Hepatocyte (in vitro differentiated cells): ENCODE results near the gene SBF2. TPM values are rescaled to one million over a fixed set of nuclear protein-coding genes. Genes with fewer than 3 reads are reported as not detected.

Source experiments
- DNase-seq: peaks from one replicate; pipeline ENCODE4 v3.0.0-alpha.2; 2016; ENCODE audit warnings: low spot score
- H2AFZ ChIP-seq: fragments of 200-600 bp; sonication (generic); 2 replicates; pipeline ENCODE4 v1.6.0; 2016; ENCODE audit warnings: antibody characterized with exemption, mild to moderate bottlenecking
- H3K27ac ChIP-seq: fragments of 200-600 bp; sonication (generic); 2 replicates; pipeline ENCODE4 v1.5.1; 2016; ENCODE audit warnings: mild to moderate bottlenecking
- H3K27me3 ChIP-seq: fragments of 200-600 bp; sonication (generic); 2 replicates; pipeline ENCODE4 v1.6.1; 2016
- H3K36me3 ChIP-seq: fragments of 200-600 bp; sonication (generic); replicated peaks from 2 replicates; pipeline ENCODE4 v1.5.1; 2016; ENCODE audit warnings: low read depth; ENCODE audit not compliant: insufficient read depth
- H3K4me1 ChIP-seq: fragments of 200-600 bp; sonication (generic); 2 replicates; pipeline ENCODE4 v1.5.1; 2016; ENCODE audit warnings: mild to moderate bottlenecking, moderate library complexity; ENCODE audit not compliant: insufficient read depth
- H3K4me2 ChIP-seq: fragments of 200-600 bp; sonication (generic); 2 replicates; pipeline ENCODE4 v1.6.0; 2016
- H3K4me3 ChIP-seq: fragments of 200-600 bp; sonication (generic); 2 replicates; pipeline ENCODE4 v1.5.1; 2016; ENCODE audit warnings: mild to moderate bottlenecking
- H3K79me2 ChIP-seq: fragments of 200-600 bp; sonication (generic); 2 replicates; pipeline ENCODE4 v1.6.0; 2017; ENCODE audit warnings: mild to moderate bottlenecking
- H3K9me2 ChIP-seq: fragments of 200-600 bp; sonication (generic); replicated peaks from 2 replicates; pipeline ENCODE4 v1.6.0; 2017; ENCODE audit warnings: mild to moderate bottlenecking; ENCODE audit not compliant: insufficient read depth
- H3K9me3 ChIP-seq: fragments of 200-600 bp; sonication (generic); 2 replicates; pipeline ENCODE4 v1.5.1; 2016; ENCODE audit warnings: low read depth, mild to moderate bottlenecking
- H4K20me1 ChIP-seq: fragments of 200-600 bp; sonication (generic); 2 replicates; pipeline ENCODE4 v1.6.0; 2016; ENCODE audit warnings: mild to moderate bottlenecking; ENCODE audit not compliant: insufficient read depth, poor library complexity, severe bottlenecking
- CTCF ChIP-seq: fragments of 200-600 bp; sonication (generic); IDR thresholded peaks from 2 replicates; pipeline ENCODE4 v1.5.1; 2016; ENCODE audit warnings: antibody characterized with exemption, mild to moderate bottlenecking; ENCODE audit not compliant: poor library complexity
- EZH2 ChIP-seq: fragments of 200-600 bp; sonication (generic); IDR thresholded peaks from 2 replicates; pipeline ENCODE4 v1.6.1; 2016; ENCODE audit warnings: antibody characterized with exemption, mild to moderate bottlenecking, borderline replicate concordance
- EZH2phosphoT487 ChIP-seq: fragments of 200-600 bp; sonication (generic); IDR thresholded peaks from one replicate; pipeline ENCODE4 v1.6.1; 2018; ENCODE audit warnings: antibody characterized with exemption, mild to moderate bottlenecking, low read depth, moderate library complexity; ENCODE audit not compliant: unreplicated experiment, severe bottlenecking
- WGBS: methylation state at CpG from one replicate; pipeline ENCODE4 v1.1.6; 2016; ENCODE audit warnings: low lambda C conversion rate; ENCODE audit errors: missing lambda C conversion rate; 5-methylcytosine and 5-hydroxymethylcytosine counted together
- polyA plus RNA-seq: library from polyadenylated mRNA; unstranded; fragments of >200 nt; fragmentation: Nextera tagmentation; extraction: Ambion mirVana; gene quantifications from 2 replicates; pipeline ENCODE4 v1.2.1, GENCODE V29; 2016
- total RNA-seq: library from RNA; depleted of rRNA; stranded (reverse); fragments of >200 nt; gene quantifications from 2 replicates; pipeline ENCODE4 v1.2.3, GENCODE V29; 2014

The SBF2 gene
- total and polyA plus RNA-seq, 2 experiments from 2014 or later: 25.7 to 83.2 TPM

DNA sequence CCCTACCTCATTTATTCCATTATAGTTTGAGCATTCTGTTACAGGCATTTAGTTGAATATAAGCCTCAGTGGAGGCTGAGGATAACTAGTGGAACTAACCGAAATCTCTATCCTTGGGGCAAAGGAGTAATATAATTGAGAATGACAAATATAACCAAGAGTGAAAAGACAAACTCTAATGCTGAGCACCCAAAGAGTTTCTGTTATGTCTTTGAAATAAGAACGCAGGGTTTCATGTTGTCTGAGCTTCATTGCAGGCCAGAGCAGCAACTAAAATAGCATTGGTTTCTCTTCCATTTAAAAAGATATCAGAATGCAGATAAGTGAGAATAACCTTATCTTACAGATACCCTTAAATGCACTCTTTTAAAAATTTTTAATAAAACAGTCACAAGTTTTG lies 131.8 kb downstream of the SBF2 start:
- H4K20me1 ChIP-seq: no peaks in the 10 kb centered on the region
- no peaks in the 10 kb centered on the region for H3K9me2 ChIP-seq
- 96% methylated on average over 2 of the region's 2 CpGs for WGBS
- no peak overlapping the region for H3K27ac ChIP-seq
- no peak overlapping the region for H3K4me2 ChIP-seq
- peaks cover 39% of the 10 kb centered on the region for H3K79me2 ChIP-seq
- H3K36me3 ChIP-seq: no peaks in the 10 kb centered on the region
- DNase-seq: no peak
- H2AFZ ChIP-seq: no peak overlapping the region
- H3K4me3 ChIP-seq: no peak overlapping the region
- no peaks in the 10 kb centered on the region for H3K27me3 ChIP-seq
- peaks cover 8% of the 10 kb centered on the region for H3K9me3 ChIP-seq
- no peaks in the 10 kb centered on the region for H3K4me1 ChIP-seq
- TF ChIP-seq EZH2phosphoT487 (no peak), CTCF (no peak), EZH2 (no peak)

- WGBS: 86% methylated on average over 2 of the region's 2 CpGs
Observed at GRCh38 chr11:10160350-10160749, 133.7 kb downstream of the SBF2 start.

GRCh38 chr11:10158461-10158860 lies 135.6 kb downstream of the SBF2 start:
- H3K9me2 ChIP-seq: no peaks in the 10 kb centered on the region
- no peak overlapping the region for H3K4me3 ChIP-seq
- peaks cover 8% of the 10 kb centered on the region for H3K9me3 ChIP-seq
- H3K36me3 ChIP-seq: no peaks in the 10 kb centered on the region
- no peak overlapping the region for H3K4me2 ChIP-seq
- H3K27ac ChIP-seq: no peak overlapping the region
- peaks cover 40% of the 10 kb centered on the region for H3K79me2 ChIP-seq
- TF ChIP-seq CTCF: no peak
- TF ChIP-seq EZH2: no peak
- no peaks in the 10 kb centered on the region for H3K4me1 ChIP-seq
- no peak overlapping the region for H2AFZ ChIP-seq
- DNase-seq: no peak
- no peaks in the 10 kb centered on the region for H4K20me1 ChIP-seq
- H3K27me3 ChIP-seq: no peaks in the 10 kb centered on the region

More at GRCh38 chr11:10160350-10160749, 133.7 kb downstream of the SBF2 start:
- Histone ChIP-seq H3K79me2 (peaks cover 46% of the 10 kb centered on the region), H3K4me3 (no peak overlapping the region), H3K9me2 (no peaks in the 10 kb centered on the region), H3K4me2 (no peak overlapping the region), H3K27me3 (no peaks in the 10 kb centered on the region), H3K4me1 (no peaks in the 10 kb centered on the region), H2AFZ (no peak overlapping the region), H4K20me1 (no peaks in the 10 kb centered on the region), H3K27ac (no peak overlapping the region), H3K36me3 (no peaks in the 10 kb centered on the region), H3K9me3 (peaks cover 8% of the 10 kb centered on the region)
- no peak for DNase-seq
- TF ChIP-seq EZH2 (no peak), EZH2phosphoT487 (no peak), CTCF (no peak)

- no peak overlapping the region for H3K4me2 ChIP-seq
- DNase-seq: peak; percentile 17
- no peaks in the 10 kb centered on the region for H3K9me2 ChIP-seq
- H3K27ac ChIP-seq: no peak overlapping the region
- no peak overlapping the region for H3K4me3 ChIP-seq
- no peak for TF ChIP-seq EZH2phosphoT487
- TF ChIP-seq CTCF: no peak
- TF ChIP-seq EZH2: no peak
- 91% methylated on average over 17 of the region's 17 CpGs for WGBS
- no peak overlapping the region for H2AFZ ChIP-seq
- H3K36me3 ChIP-seq: no peaks in the 10 kb centered on the region
- no peaks in the 10 kb centered on the region for H3K27me3 ChIP-seq
- H3K79me2 ChIP-seq: peaks cover 36% of the 10 kb centered on the region
- peaks cover 8% of the 10 kb centered on the region for H3K9me3 ChIP-seq
- no peaks in the 10 kb centered on the region for H3K4me1 ChIP-seq
- H4K20me1 ChIP-seq: no peaks in the 10 kb centered on the region
Observed at GRCh38 chr11:10155793-10156490, 138.1 kb downstream of the SBF2 start.
